Hippocampal formation (tissue), 2 donors: ENCODE data around the gene BCAS1.

ENCODE experiments used
- DNase-seq, 2 donors: peaks; one replicate each; lab custom pipeline; 2025; lab: John Stamatoyannopoulos, UW

The BCAS1 gene

GRCh38 chr20:54070187-54070987, at the start of gene BCAS1:
Gene BCAS1, minus strand, starts transcription at chr20:54070594. Its CDS starts 11,876 bp downstream, at chr20:54058718.
- no peak for DNase-seq

- no peak for DNase-seq
Measured at GRCh38 chr20:54119744-54120143, 49.4 kb upstream of the BCAS1 start.

- DNase-seq: no peak
Measured at GRCh38 chr20:54118220-54119001, 48.0 kb upstream of the BCAS1 start.

GRCh38 chr20:54116550-54117235, 46.3 kb upstream of the BCAS1 start:
- DNase-seq: no peak

- DNase-seq: no peak
Measured at GRCh38 chr20:54115172-54115854, 44.9 kb upstream of the BCAS1 start.

GRCh38 chr20:54114109-54114508, 43.7 kb upstream of the BCAS1 start:
- no peak for DNase-seq

- no peak for DNase-seq
Measured at GRCh38 chr20:54113566-54113965, 43.2 kb upstream of the BCAS1 start.

- no peak for DNase-seq
Measured at GRCh38 chr20:54112221-54112884, 42.0 kb upstream of the BCAS1 start.

GRCh38 chr20:54111460-54111859, 41.1 kb upstream of the BCAS1 start:
- no peak for DNase-seq

GRCh38 chr20:54110457-54110856, 40.1 kb upstream of the BCAS1 start:
- DNase-seq: no peak

GRCh38 chr20:54110041-54110440, 39.6 kb upstream of the BCAS1 start:
- no peak for DNase-seq

GRCh38 chr20:54108817-54109216, 38.4 kb upstream of the BCAS1 start:
- DNase-seq: no peak

- DNase-seq: no peak
Measured at GRCh38 chr20:54108326-54108642, 37.9 kb upstream of the BCAS1 start.

GRCh38 chr20:54107600-54108325, 37.4 kb upstream of the BCAS1 start:
- no peak for DNase-seq

GRCh38 chr20:54107181-54107580, 36.8 kb upstream of the BCAS1 start:
- no peak for DNase-seq

- DNase-seq: no peak
Measured at GRCh38 chr20:54106162-54106561, 35.8 kb upstream of the BCAS1 start.

GRCh38 chr20:54105653-54106052, 35.3 kb upstream of the BCAS1 start:
- no peak for DNase-seq

- no peak for DNase-seq
Measured at GRCh38 chr20:54104781-54105180, 34.4 kb upstream of the BCAS1 start.

- no peak for DNase-seq
Measured at GRCh38 chr20:54103762-54104600, 33.6 kb upstream of the BCAS1 start.
